ENCODE results near the gene DMKN. TPM values are rescaled to one million over a fixed set of nuclear protein-coding genes. Genes with fewer than 3 reads are reported as not detected.

The DMKN gene
- total RNA-seq, 1 experiment from 2014 or later = 5.6 TPM

GRCh38 chr19:35507561-35507960 lies 5.9 kb downstream of the DMKN start:
- ATAC-seq (no peak), DNase-seq (ENCODE audit: low read depth, low spot score) (no peak)
- peaks cover 20% of the 10 kb centered on the region for H3K27me3 ChIP-seq (ENCODE audit: control insufficient read depth, insufficient read depth, low read length)
- H3K4me3 ChIP-seq (ENCODE audit: low read depth in 2 of 2, low read length in 2 of 2) = no peak overlapping the region
- no peaks in the 10 kb centered on the region for H3K9me3 ChIP-seq (ENCODE audit: control insufficient read depth, insufficient read depth, low read depth, low read length)
- ChIA-PET CTCF (interaction anchor here (0.6 kb wide), 1 partner anchor 74 kb away, joined by 8 read pairs; no protein-coding TSS in a partner anchor), POLR2A (no interaction called here)
- H3K36me3 ChIP-seq (ENCODE audit: control insufficient read depth, insufficient read depth, low read length) = no peaks in the 10 kb centered on the region; the same call in 1 of the 2 replicates
- TF ChIP-seq REST (IDR thresholded peaks at IDR 0.05; ENCODE audit: insufficient read depth in 1 of 2, low read depth in 2 of 2, low read length in 1 of 2) (no peak), CTCF (IDR thresholded peaks at IDR 0.05) (no peak), SIN3A (IDR thresholded peaks at IDR 0.05; ENCODE audit: borderline replicate concordance, insufficient read depth, low read depth, low read length) (no peak), POLR2AphosphoS5 (IDR thresholded peaks at IDR 0.05; ENCODE audit: low read depth, low read length) (no peak), TCF7L2 (IDR thresholded peaks at IDR 0.05; ENCODE audit: low read depth, low read length) (no peak)
- no peak overlapping the region for H3K27ac ChIP-seq (ENCODE audit: low read length)
- in situ Hi-C loops (cut with HindIII; ENCODE audit: low pct_unique_long_range_greater_than_20kb, low sequenced_read_pairs) (no loop called here), intact Hi-C loops (cut with micrococcal nuclease; ENCODE audit: unreplicated experiment) (no loop called here)
- H3K4me1 ChIP-seq (ENCODE audit: control insufficient read depth, insufficient read depth, low read length) = 0 out of 2 replicates have a peak, but pooled peaks cover 5% of the 10 kb centered on the region
- BruUV-seq (replicated peaks) = no TSS peak

GRCh38 chr19:35506011-35506410 lies 7.4 kb downstream of the DMKN start:
- BruUV-seq (replicated peaks) = no TSS peak
- H3K27me3 ChIP-seq (ENCODE audit: control insufficient read depth, insufficient read depth, low read length) = peaks cover 20% of the 10 kb centered on the region
- in situ Hi-C loops (cut with HindIII; ENCODE audit: low pct_unique_long_range_greater_than_20kb, low sequenced_read_pairs) = no loop called here
- H3K36me3 ChIP-seq (ENCODE audit: control insufficient read depth, insufficient read depth, low read length) = no peaks in the 10 kb centered on the region; the same call in 1 of the 2 replicates
- ATAC-seq (no peak), DNase-seq (ENCODE audit: low read depth, low spot score) (no peak)
- H3K9me3 ChIP-seq (ENCODE audit: control insufficient read depth, insufficient read depth, low read depth, low read length) = no peaks in the 10 kb centered on the region
- CTCF ChIA-PET = interaction anchor here (2.7 kb wide), 1 partner anchor 11 kb away, joined by 11 read pairs; no protein-coding TSS in a partner anchor
- 0 out of 2 replicates have a peak, but pooled peaks cover 5% of the 10 kb centered on the region for H3K4me1 ChIP-seq (ENCODE audit: control insufficient read depth, insufficient read depth, low read length)
- no peak for TF ChIP-seq REST (IDR thresholded peaks at IDR 0.05; ENCODE audit: insufficient read depth in 1 of 2, low read depth in 2 of 2, low read length in 1 of 2)
- no peak for TF ChIP-seq TCF7L2 (IDR thresholded peaks at IDR 0.05; ENCODE audit: low read depth, low read length)
- TF ChIP-seq POLR2AphosphoS5 (IDR thresholded peaks at IDR 0.05; ENCODE audit: low read depth, low read length) = no peak
- TF ChIP-seq CTCF (IDR thresholded peaks at IDR 0.05) = no peak
- no peak for TF ChIP-seq SIN3A (IDR thresholded peaks at IDR 0.05; ENCODE audit: borderline replicate concordance, insufficient read depth, low read depth, low read length)
- intact Hi-C loops (cut with micrococcal nuclease; ENCODE audit: unreplicated experiment) = no loop called here
- H3K27ac ChIP-seq (ENCODE audit: low read length) = no peak overlapping the region
- H3K4me3 ChIP-seq (ENCODE audit: low read depth in 2 of 2, low read length in 2 of 2) = no peak overlapping the region
- POLR2A ChIA-PET = interaction anchor here (0.5 kb wide), 1 partner anchor 21 kb away, joined by 9 read pairs; no protein-coding TSS in a partner anchor

Measured in Panc1 (cell line).